PC-3 (cell line): ENCODE measurements around the gene SLC38A6. TPM values are rescaled to one million over a fixed set of nuclear protein-coding genes. Genes with fewer than 3 reads are reported as not detected.

Experiments
- ATAC-seq: fragments of 200-7000 bp; cut with Tn5 transposase; 2 replicates; pipeline ENCODE4 v1.9.1; 2020; ENCODE audit warnings: mild to moderate bottlenecking, moderate library complexity
- BruUV-seq: library from RNA; stranded (reverse); fragments of 400-500 nt; replicated peaks from 2 replicates; lab custom pipeline; 2021; lab: Mats Ljungman, UMichigan
- CTCF ChIA-PET: fragments of 300-600 bp; sonication (Branson Sonifier 250); formaldehyde crosslinking; loops from one replicate; lab custom pipeline; 2022; ENCODE audit warnings: antibody characterized with exemption; lab: Charles Lee
- POLR2A ChIA-PET: fragments of 300-600 bp; sonication (Branson Sonifier 250); formaldehyde crosslinking; loops from one replicate; lab custom pipeline; 2022; ENCODE audit warnings: antibody characterized with exemption; ENCODE audit not compliant: unreplicated experiment; lab: Charles Lee
- DNase-seq: peaks from one replicate; pipeline ENCODE4 v3.0.0-alpha.2; 2015
- H2AFZ ChIP-seq: fragments of 300-600 bp; sonication (generic); 2 replicates; pipeline ENCODE4 v1.6.0; 2016; ENCODE audit warnings: antibody characterized with exemption, low read length
- H3F3A ChIP-seq: fragments of 300-600 bp; sonication (generic); one replicate; pipeline ENCODE4 v1.6.0; 2017; ENCODE audit warnings: antibody characterized with exemption, low read length, control low read depth, mild to moderate bottlenecking; ENCODE audit not compliant: unreplicated experiment
- H3K27ac ChIP-seq: fragments of 300-600 bp; sonication (generic); 2 replicates; pipeline ENCODE4 v1.5.1; 2016; ENCODE audit warnings: mild to moderate bottlenecking, low read length
- H3K27me3 ChIP-seq: fragments of 300-600 bp; sonication (generic); 2 replicates; pipeline ENCODE4 v1.6.1; 2016; ENCODE audit warnings: low read length, mixed read lengths
- H3K36me3 ChIP-seq: fragments of 300-600 bp; sonication (generic); 2 replicates; pipeline ENCODE4 v1.6.1; 2016; ENCODE audit warnings: low read depth, mixed run types, low read length, mixed read lengths
- H3K4me1 ChIP-seq: fragments of 300-600 bp; sonication (generic); 2 replicates; pipeline ENCODE4 v1.5.1; 2016; ENCODE audit warnings: low read length; ENCODE audit not compliant: insufficient read depth
- H3K4me2 ChIP-seq: fragments of 300-600 bp; sonication (generic); 2 replicates; pipeline ENCODE4 v1.6.0; 2016; ENCODE audit warnings: low read length
- H3K4me3 ChIP-seq: fragments of 300-600 bp; sonication (generic); 2 replicates; pipeline ENCODE4 v1.5.1; 2016; ENCODE audit warnings: mild to moderate bottlenecking, low read length, mixed read lengths
- H3K79me2 ChIP-seq: fragments of 300-600 bp; sonication (generic); 2 replicates; pipeline ENCODE4 v1.6.1; 2017; ENCODE audit warnings: low read length, mixed read lengths
- H3K9ac ChIP-seq: fragments of 300-600 bp; sonication (generic); 2 replicates; pipeline ENCODE4 v1.6.0; 2016; ENCODE audit warnings: mild to moderate bottlenecking, low read length
- H3K9me2 ChIP-seq: fragments of 300-600 bp; sonication (generic); replicated peaks from 2 replicates; pipeline ENCODE4 v1.6.1; 2016; ENCODE audit warnings: mixed run types, low read length, mixed read lengths
- H3K9me3 ChIP-seq: fragments of 300-600 bp; sonication (generic); 2 replicates; pipeline ENCODE4 v1.6.1; 2016; ENCODE audit warnings: low read length, mixed read lengths
- H4K20me1 ChIP-seq: fragments of 300-600 bp; sonication (generic); 2 replicates; pipeline ENCODE4 v1.6.1; 2016; ENCODE audit warnings: low read length, mixed read lengths
- EZH2 ChIP-seq: fragments of 300-600 bp; sonication (generic); IDR thresholded peaks from one replicate; pipeline ENCODE4 v1.6.1; 2017; ENCODE audit warnings: antibody characterized with exemption, mild to moderate bottlenecking, low read length; ENCODE audit not compliant: unreplicated experiment
- EZH2phosphoT487 ChIP-seq: fragments of 300-600 bp; sonication (generic); IDR thresholded peaks from 2 replicates; pipeline ENCODE4 v1.6.1; 2018; ENCODE audit warnings: mild to moderate bottlenecking, antibody characterized with exemption, low read length, borderline replicate concordance
- intact Hi-C: fragments of 100-400 bp; cut with micrococcal nuclease; formaldehyde crosslinking; loops from 2 replicates; pipeline ENCODE4 v1.9.0; 2023
- total RNA-seq: library from RNA; depleted of rRNA; stranded (reverse); fragments of >200 nt; gene quantifications from 2 replicates; pipeline ENCODE4 v1.2.3, GENCODE V29; 2014
- TF ChIP-seq, protein P1 (sequence below): fragments of 300-600 bp; sonication (generic); conservative IDR thresholded peaks from 2 replicates; pipeline ENCODE4 v1.5.1; 2017; ENCODE audit warnings: antibody characterized with exemption, low read depth, mild to moderate bottlenecking, low read length

Gene SLC38A6
- total RNA-seq, 1 experiment from 2014 or later: 28.0 TPM

- intact Hi-C loops: loop anchor here (5.0 kb wide), 1 partner anchor 36 kb away; no protein-coding TSS in a partner anchor
- H3K27ac ChIP-seq: no peak overlapping the region
- H3K4me2 ChIP-seq: no peak overlapping the region
- peaks cover 31% of the 10 kb centered on the region for H3K4me1 ChIP-seq
- H4K20me1 ChIP-seq: no peaks in the 10 kb centered on the region
- no peaks in the 10 kb centered on the region for H3K9me2 ChIP-seq
- DNase-seq (no peak), ATAC-seq (no peak)
- no peaks in the 10 kb centered on the region for H3K27me3 ChIP-seq
- H3K4me3 ChIP-seq: no peak overlapping the region
- H3F3A ChIP-seq: no peaks in the 10 kb centered on the region
- no peaks in the 10 kb centered on the region for H3K9me3 ChIP-seq
- TF ChIP-seq EZH2: no peak
- TF ChIP-seq EZH2phosphoT487: no peak
- TF ChIP-seq, protein P1, sequence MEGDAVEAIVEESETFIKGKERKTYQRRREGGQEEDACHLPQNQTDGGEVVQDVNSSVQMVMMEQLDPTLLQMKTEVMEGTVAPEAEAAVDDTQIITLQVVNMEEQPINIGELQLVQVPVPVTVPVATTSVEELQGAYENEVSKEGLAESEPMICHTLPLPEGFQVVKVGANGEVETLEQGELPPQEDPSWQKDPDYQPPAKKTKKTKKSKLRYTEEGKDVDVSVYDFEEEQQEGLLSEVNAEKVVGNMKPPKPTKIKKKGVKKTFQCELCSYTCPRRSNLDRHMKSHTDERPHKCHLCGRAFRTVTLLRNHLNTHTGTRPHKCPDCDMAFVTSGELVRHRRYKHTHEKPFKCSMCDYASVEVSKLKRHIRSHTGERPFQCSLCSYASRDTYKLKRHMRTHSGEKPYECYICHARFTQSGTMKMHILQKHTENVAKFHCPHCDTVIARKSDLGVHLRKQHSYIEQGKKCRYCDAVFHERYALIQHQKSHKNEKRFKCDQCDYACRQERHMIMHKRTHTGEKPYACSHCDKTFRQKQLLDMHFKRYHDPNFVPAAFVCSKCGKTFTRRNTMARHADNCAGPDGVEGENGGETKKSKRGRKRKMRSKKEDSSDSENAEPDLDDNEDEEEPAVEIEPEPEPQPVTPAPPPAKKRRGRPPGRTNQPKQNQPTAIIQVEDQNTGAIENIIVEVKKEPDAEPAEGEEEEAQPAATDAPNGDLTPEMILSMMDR: no peak
- H2AFZ ChIP-seq: no peak overlapping the region
- BruUV-seq: no TSS peak
- no peaks in the 10 kb centered on the region; the same call in 1 of the 2 replicates for H3K36me3 ChIP-seq
- H3K9ac ChIP-seq: no peak overlapping the region
- CTCF ChIA-PET: no interaction called here
- POLR2A ChIA-PET: no interaction called here
- H3K79me2 ChIP-seq: no peaks in the 10 kb centered on the region
Measured at GRCh38 chr14:61031026-61031425, 50.0 kb downstream of the SLC38A6 start.

DNA sequence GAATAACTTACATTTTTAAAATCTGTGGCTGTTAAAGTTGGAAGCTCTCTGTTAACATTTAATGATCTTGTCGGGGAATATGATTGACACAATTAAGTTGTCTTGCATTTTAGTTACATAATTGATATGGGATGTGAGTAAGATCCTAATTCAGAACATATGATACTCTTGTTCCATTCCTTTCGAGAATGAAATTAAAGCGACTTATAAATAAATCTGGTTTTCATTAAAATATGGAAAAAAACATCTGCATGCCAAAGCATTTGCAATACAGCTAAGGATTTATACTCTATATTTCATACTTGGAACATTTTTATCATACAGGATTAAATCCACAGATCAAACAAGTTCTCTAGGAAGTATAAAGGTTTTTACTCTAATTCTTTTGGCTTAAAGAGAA is 52.0 kb downstream of the SLC38A6 start:
- no peak for TF ChIP-seq EZH2phosphoT487
- TF ChIP-seq, protein P1: no peak
- no peak for TF ChIP-seq EZH2
- no peaks in the 10 kb centered on the region for H4K20me1 ChIP-seq
- H3K9ac ChIP-seq: no peak overlapping the region
- H3K4me2 ChIP-seq: no peak overlapping the region
- H3K27me3 ChIP-seq: no peaks in the 10 kb centered on the region
- H3K9me3 ChIP-seq: no peaks in the 10 kb centered on the region
- ChIA-PET CTCF (interaction anchor here (0.9 kb wide), 1 partner anchor 386 kb away, joined by 3 read pairs; no protein-coding TSS in a partner anchor), POLR2A (no interaction called here)
- peaks cover 13% of the 10 kb centered on the region for H3K4me1 ChIP-seq
- no peaks in the 10 kb centered on the region for H3F3A ChIP-seq
- H3K9me2 ChIP-seq: no peaks in the 10 kb centered on the region
- H3K4me3 ChIP-seq: no peak overlapping the region
- no TSS peak for BruUV-seq
- no peaks in the 10 kb centered on the region for H3K79me2 ChIP-seq
- H3K27ac ChIP-seq: no peak overlapping the region
- intact Hi-C loops: loop anchor here (5.0 kb wide), 1 partner anchor 34 kb away; no protein-coding TSS in a partner anchor
- no peaks in the 10 kb centered on the region; the same call in 1 of the 2 replicates for H3K36me3 ChIP-seq
- DNase-seq (no peak), ATAC-seq (no peak)
- no peak overlapping the region for H2AFZ ChIP-seq

DNA sequence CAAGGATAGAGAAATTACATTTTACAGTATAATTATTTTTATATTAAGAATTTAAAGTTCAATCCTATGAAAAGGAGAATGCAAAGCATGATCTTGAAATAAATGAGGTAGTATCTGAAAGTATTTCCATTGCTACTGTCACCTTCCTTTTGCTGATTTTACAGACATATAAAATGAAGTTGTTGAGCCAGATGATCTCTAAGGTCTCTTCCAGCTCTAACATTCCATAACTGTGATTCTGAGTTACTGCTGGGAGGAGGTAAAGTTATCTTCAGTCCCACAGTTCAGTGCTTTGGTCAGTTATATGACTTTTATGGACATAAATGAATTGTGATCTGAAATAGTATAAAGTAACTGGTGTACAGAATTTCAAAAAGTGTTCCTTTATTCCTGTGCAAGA is 52.8 kb downstream of the SLC38A6 start:
- BruUV-seq: no TSS peak
- H3K27me3 ChIP-seq: no peaks in the 10 kb centered on the region
- H3K9ac ChIP-seq: no peak overlapping the region
- CTCF ChIA-PET: no interaction called here
- H3K4me2 ChIP-seq: no peak overlapping the region
- H2AFZ ChIP-seq: no peak overlapping the region
- ATAC-seq (peak; percentile 69), DNase-seq (no peak)
- no peaks in the 10 kb centered on the region for H4K20me1 ChIP-seq
- no peaks in the 10 kb centered on the region for H3F3A ChIP-seq
- no peaks in the 10 kb centered on the region for H3K79me2 ChIP-seq
- TF ChIP-seq EZH2 (no peak), EZH2phosphoT487 (no peak)
- TF ChIP-seq, protein P1: no peak
- no peak overlapping the region for H3K4me3 ChIP-seq
- peaks cover 11% of the 10 kb centered on the region; the same call in 1 of the 2 replicates for H3K4me1 ChIP-seq
- H3K9me3 ChIP-seq: no peaks in the 10 kb centered on the region
- H3K36me3 ChIP-seq: no peaks in the 10 kb centered on the region; the same call in 1 of the 2 replicates
- H3K9me2 ChIP-seq: no peaks in the 10 kb centered on the region
- H3K27ac ChIP-seq: no peak overlapping the region
- POLR2A ChIA-PET: no interaction called here
- intact Hi-C loops: loop anchor here (5.0 kb wide), 1 partner anchor 33 kb away; no protein-coding TSS in a partner anchor
